RKO (cell line): ENCODE results near the gene AK8.

Source experiments
- DNase-seq: peaks from one replicate; pipeline ENCODE4 v3.0.0-alpha.2; 2016; ENCODE audit warnings: low spot score

Gene AK8

DNA sequence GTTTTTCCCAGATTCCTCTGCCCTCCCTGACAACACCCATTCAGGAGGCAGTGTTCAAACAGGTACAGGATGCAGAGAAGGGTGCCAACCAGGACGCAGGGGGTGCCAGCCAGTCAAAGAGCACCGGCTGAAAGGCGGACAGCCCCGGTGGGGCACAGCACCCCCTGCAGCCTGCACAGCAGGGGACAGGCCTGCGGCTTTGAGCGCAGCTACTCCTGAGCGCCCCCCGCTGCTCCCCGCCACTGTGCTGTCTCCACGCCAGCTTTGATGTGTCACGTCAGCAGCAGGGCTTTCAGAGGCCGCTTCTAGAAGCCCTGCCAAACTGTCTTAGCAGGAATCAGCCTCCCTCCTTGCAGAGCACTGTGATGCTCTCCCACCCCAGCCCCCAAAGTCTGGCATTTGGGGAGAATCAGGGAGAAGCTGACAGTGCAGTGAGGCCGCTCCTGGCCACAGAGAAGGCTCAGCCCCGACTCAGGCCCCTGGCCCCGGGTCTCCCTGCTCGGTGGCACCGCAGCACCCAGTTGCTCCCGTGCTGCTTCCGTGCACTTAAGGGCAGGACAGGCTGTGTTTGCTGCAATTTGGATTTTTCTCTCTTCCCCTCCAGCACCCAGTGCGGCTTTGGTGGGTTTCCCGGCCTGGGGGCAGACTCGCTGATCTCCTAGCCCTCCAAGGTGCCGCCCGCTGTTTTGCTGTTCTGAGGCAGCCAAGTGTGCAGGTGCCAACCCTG, 20.3 kb downstream of the AK8 start:
- DNase-seq = no peak

DNA sequence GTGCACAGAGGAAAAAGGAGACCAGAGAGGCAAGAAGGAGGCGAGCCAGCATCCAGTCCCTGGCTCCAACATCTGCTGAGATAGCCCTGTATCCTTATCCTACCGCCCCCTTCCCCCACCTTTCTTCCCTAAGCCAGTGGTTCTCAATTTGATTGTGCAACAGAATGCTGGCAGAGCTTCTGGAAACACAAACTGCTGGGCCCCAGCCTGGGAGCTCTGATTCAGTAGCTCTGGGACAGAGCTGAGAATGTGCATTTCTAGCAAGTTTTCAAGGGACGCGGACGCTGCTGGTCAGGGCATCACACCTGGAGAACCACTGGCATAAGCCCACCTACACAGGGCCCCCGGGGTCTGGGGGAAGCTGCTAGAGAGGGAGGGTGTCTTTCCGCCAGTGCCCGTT, 21.1 kb downstream of the AK8 start:
- no peak for DNase-seq

DNA sequence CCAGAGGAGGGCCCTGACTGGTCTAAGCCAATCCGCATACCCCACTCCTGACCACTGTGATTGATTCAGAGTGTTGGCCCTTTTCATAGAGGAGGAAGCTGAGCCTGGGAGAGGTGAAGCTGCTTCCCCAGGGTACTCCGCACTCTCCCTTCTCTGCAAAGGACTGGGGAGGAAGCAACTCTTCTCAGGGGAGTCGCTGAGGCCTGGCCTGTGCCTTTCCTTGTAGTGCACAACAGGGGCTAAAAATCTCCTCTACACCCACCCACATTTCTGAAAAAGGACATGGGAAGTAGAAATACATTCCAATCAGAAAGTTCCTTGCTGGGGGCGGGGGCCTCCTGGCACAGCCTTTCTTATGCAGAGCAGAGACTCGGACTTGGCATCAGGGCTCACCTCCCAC, 22.2 kb downstream of the AK8 start:
- no peak for DNase-seq

DNA sequence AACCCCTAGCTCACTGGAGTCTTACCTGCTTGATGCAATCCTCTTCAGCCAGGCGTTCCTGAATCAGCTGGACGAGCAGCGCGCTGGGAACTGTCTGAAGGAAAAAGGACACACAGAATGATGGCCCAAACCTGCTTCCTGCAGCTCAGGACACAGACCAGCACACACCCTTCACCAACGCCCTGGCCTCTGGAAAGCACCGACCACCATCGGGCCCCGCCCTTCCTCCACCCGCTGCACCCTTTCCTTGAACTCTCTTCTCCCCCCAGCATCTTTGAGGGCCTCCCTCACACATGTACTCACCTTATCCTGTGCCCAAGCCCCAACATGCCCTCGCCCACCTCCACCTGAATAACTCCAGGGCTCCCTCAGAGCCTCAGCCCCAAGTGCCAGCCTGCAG, 23.3 kb downstream of the AK8 start:
- DNase-seq = no peak

DNA sequence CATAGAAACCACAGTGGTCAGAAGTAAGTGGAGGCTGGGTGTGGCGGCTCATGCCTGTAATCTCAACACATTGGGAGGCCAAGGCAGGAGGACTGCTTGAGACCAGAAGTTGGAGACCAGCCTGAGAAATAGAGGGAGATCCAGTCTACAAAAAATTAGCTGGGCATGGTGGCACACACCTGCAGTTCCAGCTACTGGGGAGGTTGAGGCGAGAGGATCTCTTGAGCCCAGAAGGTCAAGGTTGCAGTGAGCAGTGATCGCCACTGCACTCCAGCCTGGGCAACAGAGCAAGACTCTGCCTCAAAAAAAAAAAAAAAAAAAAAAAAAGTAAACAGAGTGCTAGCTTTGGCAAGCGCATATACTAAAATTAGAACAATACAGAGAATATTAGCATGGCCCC, 24.6 kb downstream of the AK8 start:
- no peak for DNase-seq

DNA sequence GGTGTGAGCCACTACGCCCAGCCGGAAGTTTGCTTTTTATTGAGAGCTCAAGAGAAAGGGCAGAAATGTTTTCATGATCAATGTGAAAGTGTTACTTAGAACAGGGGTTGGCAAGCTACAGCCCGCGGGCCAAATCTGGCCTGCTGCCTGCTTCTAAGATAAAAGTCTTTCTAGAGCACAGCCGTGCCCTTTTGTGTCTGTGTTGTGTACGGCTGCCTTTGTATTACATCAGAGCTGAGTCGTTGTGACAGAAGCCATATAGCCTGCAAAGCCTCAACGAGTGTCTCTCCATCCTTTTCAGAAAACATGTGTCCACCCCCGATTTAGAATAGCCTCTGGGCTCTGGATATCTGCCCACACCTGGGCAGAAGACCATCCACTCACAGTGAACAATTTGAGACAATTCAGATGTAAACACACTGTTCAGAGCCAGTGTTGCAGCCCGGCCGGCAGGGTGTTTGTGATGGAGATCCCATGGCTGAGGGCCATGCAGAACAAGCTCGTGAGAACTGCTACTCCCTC, 28.8 kb downstream of the AK8 start:
- DNase-seq = no peak

DNA sequence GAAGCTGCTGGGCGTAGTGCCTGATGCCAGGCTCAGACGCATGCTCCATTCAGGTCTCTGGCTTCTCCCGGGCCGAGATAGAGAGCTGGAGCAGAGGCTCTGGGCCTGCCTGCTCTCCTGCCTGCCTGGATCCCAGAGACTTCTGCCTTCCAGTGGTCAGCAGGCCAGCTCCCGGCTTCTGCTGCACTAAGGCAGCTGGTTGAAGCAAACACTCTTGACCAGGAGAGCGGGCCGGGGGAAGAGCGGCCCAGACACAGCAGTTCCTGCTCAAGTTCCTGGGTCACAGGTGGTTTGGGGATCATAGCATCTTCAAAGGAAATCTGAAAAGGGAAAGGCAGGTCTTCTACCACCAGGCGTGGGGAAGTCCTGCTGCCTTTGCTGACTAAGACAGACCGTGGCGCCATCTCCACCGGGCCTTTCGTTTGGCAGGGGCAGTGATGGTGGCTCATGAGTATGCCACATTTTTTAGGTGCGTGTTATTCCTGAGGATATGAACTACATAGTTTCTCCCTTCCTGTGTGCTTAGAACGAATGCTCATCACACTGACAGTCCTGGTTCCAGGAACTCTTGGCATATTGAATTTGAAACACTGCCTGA, 31.1 kb downstream of the AK8 start:
- no peak for DNase-seq

DNA sequence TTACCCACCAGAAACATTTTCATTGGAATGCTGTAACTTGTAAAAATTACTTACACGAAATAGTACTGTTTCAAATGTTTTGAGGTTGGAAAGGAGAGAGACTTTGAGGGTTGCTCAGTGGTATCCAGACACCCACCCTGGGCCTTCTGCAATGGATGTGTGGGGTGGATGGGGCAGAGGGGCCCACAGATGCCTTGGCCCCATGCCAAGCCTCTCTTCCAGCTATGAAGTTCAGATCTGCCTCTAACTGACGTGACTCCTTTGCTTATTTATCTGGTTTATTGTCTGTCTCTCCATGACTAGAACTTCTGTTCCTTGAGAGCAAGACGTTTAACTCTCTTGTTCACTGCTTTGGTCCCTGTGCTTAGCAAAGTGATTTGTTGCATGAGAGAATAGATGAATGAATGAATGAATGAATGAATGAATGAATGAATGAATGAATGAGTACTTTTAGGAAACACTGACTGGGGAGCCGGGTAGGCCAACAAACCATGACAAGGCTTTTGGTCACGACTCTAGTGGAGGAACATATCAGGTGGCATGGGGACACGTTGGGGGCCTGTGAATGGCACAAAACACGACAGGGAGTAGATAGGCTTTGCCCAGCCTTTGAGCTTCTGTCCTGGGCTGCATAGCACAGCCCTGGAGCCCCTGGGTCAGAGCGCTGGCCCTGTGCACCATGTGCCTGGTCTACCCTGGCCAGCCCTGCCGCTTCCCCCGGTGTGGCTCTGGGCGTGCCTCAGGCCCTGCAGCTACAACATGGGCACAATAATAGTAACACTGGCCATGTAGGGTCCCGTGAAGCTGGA, 31.8 kb downstream of the AK8 start:
- DNase-seq = no peak

DNA sequence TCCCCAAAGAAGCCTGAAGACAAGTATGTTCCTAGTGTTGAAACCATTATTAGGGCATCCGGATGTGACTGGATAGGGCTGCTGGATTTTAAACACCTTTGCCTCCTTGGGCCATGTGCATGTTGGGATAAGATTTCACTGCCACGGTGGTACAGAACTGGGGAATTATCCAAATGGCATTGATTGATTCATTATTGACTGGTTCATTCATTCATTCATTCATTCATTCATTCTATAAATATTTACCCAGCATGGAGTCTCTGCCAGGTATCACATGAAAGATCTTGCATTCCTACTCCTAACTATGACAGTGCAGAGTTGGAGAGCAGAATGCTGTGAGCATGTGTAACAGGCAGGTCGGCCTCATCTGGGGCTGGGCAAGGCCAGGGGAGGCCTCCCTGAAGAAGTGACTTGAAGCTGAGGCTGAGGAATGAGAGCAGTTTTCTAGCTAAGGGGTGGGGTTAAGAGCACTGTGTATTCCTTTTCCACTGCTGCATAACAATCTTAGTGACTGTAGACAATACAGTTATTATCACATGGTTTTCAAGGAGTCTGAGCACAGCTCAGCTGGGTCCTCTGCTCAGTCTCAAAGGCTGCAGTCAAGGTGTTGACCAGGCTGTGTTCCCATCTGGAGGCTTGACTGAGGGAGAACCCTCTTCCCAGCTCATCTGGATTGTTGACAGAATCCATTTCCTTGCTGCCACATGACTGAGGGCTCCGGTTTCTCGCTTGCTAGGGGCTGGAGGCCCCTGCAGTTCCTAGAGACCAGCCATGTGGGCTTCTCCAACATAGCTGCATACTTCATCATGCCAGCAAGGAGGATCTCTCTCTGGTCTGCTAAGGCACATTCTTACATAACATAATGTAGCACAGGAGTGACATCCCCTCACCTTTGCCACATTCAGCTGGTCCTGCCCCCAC, 35.7 kb downstream of the AK8 start:
- DNase-seq = no peak

DNA sequence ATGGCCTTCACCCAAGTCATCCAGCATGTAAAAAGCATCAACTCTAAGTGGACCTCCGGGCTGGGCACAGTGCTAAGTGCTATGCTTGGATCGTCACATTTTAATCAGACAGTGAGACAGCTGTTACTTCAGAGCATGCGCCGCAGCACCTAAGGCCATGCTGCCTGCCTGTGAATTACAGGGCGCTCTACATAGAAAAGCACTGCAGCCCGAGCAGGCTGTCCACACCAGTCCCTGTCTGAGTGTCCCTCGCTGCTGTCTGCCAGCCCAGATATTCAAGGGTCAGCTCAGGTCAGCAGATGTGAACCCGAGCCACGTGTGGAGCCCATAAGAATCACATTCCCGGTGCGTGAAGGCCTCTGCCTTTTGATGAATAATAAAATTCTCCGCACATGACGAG, 37.1 kb downstream of the AK8 start:
- no peak for DNase-seq

DNA sequence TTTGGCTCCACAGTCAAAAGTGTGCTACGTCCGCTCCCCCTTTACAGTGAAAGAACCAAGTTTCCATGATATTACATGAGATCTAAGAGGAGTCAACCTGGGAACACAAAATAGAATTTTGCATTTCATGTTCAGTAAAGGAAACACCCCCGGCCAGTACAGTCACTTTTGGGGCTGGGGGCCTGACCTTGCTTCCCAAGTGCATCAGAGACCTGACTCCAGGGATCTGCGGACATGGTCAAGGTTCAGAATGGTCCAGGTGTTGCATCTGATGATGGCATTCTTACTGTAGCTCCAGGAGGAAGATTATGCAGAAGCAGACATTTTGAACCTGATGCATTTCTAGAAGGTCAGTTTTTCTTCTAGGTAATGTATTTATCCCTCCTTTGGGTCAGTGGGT, 39.8 kb downstream of the AK8 start:
- no peak for DNase-seq

DNA sequence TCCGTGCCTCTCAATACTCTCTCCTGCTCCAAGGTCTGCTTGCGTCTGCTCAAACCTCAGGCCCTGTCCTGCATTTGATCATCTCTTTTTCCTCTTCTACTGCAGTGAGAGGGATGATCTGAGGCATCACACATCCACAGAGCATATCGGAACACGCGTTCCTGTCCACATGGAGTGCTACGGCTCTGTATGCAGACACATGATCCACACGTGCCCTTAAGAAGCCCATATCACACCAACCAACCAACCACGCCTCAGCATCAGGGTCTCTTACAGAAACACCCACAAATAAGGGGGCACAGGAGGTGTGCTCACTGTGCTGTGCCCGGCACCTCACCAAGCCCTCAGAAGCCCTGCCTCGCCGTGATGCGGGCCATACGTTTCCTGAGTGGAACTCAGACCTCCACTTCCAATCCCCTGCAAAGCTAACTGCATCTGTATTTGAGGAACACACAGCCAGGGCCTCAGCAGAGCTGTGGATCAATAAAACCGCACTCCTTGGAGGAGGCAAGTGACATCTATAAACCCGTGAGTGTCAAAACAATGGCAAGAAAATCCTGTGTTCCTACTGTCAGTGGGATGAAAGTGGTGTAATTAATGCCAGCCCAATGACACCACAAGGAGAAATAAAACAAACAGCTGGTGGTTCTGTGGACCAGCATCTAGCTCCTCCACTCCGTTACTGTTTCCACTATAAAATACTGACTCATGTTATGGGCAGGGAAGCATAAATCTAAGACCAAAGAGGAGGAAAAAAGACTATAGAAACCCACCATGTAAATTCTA, 40.4 kb downstream of the AK8 start:
- DNase-seq = no peak

DNA sequence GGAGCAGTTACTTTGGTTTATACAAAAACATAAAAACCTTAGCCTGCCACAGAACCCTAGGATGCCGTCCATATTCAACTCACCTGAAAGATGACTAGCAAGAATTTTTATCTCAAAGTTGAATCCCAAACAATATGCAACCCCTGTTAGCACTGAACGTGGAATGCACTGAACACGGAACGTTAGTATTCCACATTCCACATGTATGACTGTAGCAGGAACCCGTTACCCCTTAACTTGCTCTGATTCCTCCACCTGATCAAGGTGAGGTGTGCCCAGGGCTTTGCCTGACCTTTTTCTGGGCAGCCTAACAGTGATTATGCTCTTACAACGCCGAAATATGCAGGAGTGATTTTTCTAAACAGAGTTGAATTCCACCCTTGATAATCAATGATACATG, 43.7 kb downstream of the AK8 start:
- DNase-seq = no peak

DNA sequence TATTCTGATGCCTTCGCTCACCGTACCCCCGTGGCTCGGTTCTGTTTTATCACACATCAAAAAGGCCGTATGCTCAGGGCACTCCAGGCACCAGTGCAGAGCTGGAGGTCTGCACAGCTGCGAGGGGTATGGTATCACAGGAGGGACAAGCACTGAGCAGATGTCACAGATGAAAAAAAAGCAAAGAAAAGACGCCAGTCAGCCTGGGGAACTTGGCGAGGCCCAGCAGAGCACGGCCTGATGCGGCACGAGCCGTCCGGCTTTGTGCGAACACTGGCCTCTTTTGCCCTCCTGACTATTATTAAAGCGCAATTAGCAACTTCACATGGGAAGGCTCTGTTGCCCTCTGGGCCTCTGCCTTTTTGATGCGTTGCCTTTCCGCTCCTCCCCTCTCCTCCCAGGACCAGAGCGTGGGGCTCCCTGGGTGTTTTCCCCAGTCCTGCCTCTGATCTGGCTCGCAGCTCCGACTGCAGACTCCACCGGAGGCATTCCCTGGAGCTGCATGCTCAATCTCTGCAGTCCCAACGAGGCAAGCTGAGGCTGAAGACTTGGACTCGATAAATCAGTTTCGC, 44.4 kb downstream of the AK8 start:
- DNase-seq = no peak

DNA sequence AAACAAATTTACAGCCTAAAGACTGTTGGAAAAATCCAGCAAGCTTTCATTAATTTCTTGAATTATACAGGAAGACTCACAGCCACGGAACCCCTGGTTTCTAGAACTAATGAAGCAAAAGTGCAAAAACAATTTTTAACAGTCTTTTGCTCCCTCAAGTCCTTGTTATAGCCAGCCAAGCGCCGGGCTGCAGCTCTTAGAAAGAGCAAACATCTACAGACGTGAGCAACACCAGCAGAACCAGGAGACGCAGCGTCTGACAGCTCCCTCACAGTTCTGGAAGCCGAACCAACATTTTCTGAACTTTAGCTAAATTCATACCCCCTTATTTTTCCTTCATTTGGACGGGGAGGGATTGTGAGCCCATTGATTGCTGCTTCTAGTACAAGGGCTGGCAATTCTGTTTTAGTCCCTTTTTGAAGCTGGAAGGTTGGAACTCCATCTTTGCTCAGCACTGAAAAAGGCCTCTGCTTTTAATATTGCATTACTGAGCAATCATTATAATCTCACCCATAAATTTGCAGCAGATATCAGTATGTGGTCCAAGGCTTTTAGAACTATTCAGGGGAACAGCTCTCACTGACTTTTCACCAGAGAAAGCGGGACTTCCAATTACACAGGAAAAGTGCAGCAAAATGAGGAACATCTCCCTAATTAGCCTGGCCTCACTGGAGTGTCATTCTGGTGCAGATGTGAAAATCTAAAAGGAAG, 45.8 kb downstream of the AK8 start:
- no peak for DNase-seq

DNA sequence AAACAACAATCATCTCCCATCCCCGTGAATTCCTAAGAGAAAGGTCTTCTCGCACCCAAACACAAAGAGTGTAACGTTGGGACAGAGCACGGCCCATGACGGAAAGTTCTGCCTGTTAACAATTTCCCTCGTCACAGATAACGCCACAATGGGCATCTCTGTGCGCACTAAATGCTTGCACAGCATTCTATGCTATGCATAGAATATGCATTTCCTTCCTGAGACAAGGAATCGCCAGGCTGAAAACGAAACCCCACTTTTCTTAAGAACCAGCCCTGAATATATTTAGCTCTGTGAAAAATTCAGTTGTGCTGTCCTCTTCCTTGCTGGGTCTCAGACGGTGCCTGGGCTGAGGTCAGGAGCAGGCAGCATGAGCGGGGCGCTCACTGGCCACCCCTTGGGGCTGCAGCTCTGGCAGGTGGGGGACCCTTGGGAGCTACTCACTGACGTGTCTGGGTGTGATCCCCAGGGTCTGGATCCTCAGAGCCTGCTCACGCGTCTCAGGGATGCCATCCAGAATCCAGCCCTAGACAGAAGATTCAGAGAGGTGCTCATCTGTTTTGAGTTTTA, 49.8 kb downstream of the AK8 start:
- no peak for DNase-seq

DNA sequence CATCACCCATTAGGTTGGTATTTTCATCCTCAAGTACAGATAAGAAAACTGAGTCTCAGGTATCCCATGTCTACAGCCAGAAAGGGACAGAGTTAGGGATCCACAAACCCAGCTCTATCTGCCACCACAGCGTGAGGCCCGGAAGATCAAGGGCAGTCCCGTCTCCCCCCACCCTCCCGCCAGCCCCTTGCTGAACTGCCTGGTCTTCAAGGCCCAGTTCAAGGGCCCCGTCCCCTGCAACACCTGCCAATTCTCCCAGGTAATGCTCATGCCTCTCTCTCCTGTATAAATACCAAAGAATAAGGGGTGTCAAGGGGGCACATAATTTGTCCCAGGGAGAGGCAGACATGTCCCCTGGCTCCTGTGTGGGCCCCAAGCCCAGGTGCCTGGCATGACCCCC, 50.7 kb downstream of the AK8 start:
- DNase-seq = no peak

DNA sequence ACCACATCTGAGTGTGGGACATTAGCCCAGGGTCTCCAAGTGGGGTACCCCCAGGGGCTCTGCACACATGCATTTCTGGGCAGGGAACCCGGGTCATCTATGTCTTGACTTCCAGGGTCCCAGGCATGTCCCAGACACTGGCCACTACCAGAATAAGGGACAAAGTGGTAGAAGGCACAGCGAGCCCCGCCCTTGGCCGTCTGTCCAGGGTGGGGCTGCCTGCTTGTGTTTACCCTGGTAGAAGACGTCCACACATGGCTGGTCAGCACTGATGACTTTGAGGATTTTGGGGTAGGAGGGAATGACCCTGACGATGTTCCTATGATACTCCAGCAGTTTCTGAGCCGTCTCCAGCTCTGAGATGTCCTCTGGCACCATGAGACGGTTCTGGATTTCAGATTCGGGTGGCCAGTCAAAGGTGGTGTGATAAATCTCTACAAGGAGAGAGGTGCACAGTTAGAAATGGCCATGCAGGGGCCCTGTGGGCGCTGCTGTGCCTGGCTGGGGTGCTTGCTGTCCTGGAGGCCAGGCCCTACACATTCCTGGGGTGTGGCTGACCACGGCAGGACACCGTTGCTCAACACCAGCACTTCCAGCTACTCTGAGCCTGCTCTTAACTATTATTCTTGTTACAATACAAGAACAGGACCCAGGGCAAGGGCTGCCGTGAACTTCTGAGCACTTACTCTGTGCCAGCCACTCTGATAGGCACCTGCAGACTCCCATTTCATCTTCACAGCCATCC, 51.3 kb downstream of the AK8 start:
- DNase-seq = no peak

DNA sequence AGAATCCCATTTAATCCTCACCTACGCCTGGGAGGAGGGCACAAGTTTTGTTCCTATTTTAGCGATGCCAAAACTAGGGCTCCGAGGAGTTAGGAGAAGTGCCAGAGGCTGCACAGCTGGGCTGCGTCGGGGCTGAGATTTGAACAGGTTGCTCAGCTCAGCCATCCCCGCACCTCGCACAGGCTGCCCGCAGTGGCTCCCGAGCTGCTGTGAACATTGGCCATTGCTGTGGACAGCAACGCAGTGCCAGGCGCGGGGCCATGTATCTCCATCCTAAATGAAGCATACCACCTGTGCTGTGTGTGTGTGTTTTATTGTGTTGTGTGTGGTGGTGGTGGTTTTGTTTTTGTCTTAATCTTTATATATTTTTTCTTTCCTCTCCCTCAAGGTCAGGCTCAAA, 52.0 kb downstream of the AK8 start:
- no peak for DNase-seq
